ENCODE results near the gene GPR179.

DNA sequence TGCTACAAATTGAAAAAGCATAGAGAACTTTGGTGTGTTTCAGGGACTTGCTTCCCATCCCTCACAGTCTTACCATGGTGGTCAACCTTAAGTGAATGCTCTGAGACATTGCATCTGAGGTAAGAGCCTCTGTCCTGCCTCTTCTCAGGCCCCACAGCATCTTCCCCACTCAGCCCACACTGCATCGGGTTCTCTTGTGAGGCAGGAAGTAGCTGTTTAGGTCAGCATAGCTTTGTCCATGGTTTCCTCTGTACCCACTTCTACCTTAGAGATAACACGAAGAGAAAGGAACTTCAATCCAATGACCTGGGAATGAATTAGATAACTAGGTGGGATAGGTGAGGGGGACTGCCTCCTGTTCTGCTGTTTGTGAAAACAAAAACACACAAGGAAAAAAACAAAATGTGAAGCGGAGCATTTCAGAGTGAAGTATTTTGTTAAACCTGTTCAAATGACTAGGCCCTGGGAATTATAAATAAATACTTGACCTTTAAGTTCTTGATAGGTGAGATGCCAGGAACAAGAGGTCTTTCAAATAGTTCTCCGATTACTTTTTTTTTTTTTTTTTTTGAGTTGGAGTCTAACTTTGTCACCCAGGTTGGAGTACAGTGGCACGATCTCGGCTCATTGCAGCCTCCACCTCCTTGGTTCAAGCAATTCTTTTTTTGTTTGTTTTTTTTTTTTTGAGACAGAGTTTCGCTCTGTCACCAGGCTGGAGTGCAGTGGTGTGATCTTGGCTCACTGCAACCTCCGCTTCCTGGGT is 25.5 kb upstream of the GPR179 start:
- TF ChIP-seq POLR2AphosphoS5 (IDR thresholded peaks at IDR 0.05) = no peak
- TF ChIP-seq, protein P1, sequence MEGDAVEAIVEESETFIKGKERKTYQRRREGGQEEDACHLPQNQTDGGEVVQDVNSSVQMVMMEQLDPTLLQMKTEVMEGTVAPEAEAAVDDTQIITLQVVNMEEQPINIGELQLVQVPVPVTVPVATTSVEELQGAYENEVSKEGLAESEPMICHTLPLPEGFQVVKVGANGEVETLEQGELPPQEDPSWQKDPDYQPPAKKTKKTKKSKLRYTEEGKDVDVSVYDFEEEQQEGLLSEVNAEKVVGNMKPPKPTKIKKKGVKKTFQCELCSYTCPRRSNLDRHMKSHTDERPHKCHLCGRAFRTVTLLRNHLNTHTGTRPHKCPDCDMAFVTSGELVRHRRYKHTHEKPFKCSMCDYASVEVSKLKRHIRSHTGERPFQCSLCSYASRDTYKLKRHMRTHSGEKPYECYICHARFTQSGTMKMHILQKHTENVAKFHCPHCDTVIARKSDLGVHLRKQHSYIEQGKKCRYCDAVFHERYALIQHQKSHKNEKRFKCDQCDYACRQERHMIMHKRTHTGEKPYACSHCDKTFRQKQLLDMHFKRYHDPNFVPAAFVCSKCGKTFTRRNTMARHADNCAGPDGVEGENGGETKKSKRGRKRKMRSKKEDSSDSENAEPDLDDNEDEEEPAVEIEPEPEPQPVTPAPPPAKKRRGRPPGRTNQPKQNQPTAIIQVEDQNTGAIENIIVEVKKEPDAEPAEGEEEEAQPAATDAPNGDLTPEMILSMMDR (IDR thresholded peaks at IDR 0.05 in 8 of 11, conservative IDR thresholded peaks at IDR 0.05 in 3 of 11) = no peak
- TF ChIP-seq POLR2A (IDR thresholded peaks at IDR 0.05) = no peak
